K562 (cell line): Measurements from ENCODE around the gene FTO. TPM values are rescaled to one million over a fixed set of nuclear protein-coding genes. Genes with fewer than 3 reads are reported as not detected.

Source experiments
- ATAC-seq: fragments of 200-7000 bp; cut with Tn5 transposase; 3 replicates; pipeline ENCODE4 v1.9.1; 2020; ENCODE audit warnings: moderate library complexity
- BruUV-seq: library from RNA; stranded (reverse); fragments of 400-500 nt; replicated peaks from 2 replicates; lab custom pipeline; 2021; lab: Mats Ljungman, UMichigan
- CTCF ChIA-PET: fragments of 300-600 bp; formaldehyde crosslinking; extraction: SDS; loops from one replicate; lab custom pipeline; 2021; ENCODE audit warnings: low intra/inter-chr PET ratio; lab: Yijun Ruan, JAX
- POLR2A ChIA-PET: fragments of 300-600, 350-650 bp; sonication (Branson Sonifier 250); formaldehyde crosslinking; extraction: SDS; loops from one replicate; lab custom pipeline; 2021; ENCODE audit warnings: antibody characterized with exemption, inconsistent platforms; lab: Yijun Ruan, JAX
- DNase-seq, 4 experiments: peaks; one replicate each; pipeline versions ENCODE4 v3.0.0 to v3.0.0-alpha.2; 2011 to 2018; ENCODE audit warnings: low spot score in 3 of 4, mixed read lengths in 3 of 4; ENCODE audit errors: extremely low read depth in 1 of 4
- FAIRE-seq: peaks from 2 replicates; lab custom pipeline; 2011; peaks lifted over from hg19 to GRCh38; lab: Jason Lieb, UNC
- H2AFZ ChIP-seq: 2 replicates; pipeline ENCODE4 v1.6.0; 2011; ENCODE audit warnings: low read depth, low read length, control low read depth, inconsistent platforms
- H3K27ac ChIP-seq: fragments of 200-600 bp; 3 replicates; pipeline ENCODE4 v1.8.0; 2011; ENCODE audit warnings: low read depth, mild to moderate bottlenecking, control low read depth, inconsistent platforms, low read length, moderate library complexity, mixed read lengths; ENCODE audit errors: extremely low read depth
- H3K27me3 ChIP-seq, 2 experiments: fragments of 300-600 bp in 1 of 2; 2 replicates in 1 of 2; 3 replicates in 1 of 2; pipeline versions ENCODE4 v1.6.0 to v1.8.0; 2011; ENCODE audit warnings: inconsistent platforms in 2 of 2, low read length in 2 of 2, mild to moderate bottlenecking in 1 of 2, mixed read lengths in 1 of 2, moderate library complexity in 1 of 2; ENCODE audit not compliant: control insufficient read depth in 2 of 2, insufficient read depth in 2 of 2
- H3K36me3 ChIP-seq: fragments of 300-600 bp; 3 replicates; pipeline ENCODE4 v1.8.0; 2011; ENCODE audit warnings: mild to moderate bottlenecking, low read length, inconsistent platforms; ENCODE audit not compliant: control insufficient read depth, insufficient read depth
- H3K4me1 ChIP-seq, 2 experiments: fragments of 200-600 bp in 1 of 2; replicated peaks in 1 of 2; 2 replicates in 1 of 2; 3 replicates in 1 of 2; pipeline versions ENCODE4 v1.5.1 to v1.8.0; 2011; ENCODE audit warnings: inconsistent platforms in 2 of 2, low read length in 2 of 2, mild to moderate bottlenecking in 1 of 2, mixed read lengths in 1 of 2, moderate library complexity in 1 of 2; ENCODE audit not compliant: control insufficient read depth in 2 of 2, insufficient read depth in 2 of 2
- H3K4me2 ChIP-seq: 2 replicates; pipeline ENCODE4 v1.6.1; 2011; ENCODE audit warnings: low read length, control low read depth, inconsistent platforms, mixed read lengths; ENCODE audit not compliant: insufficient read depth
- H3K4me3 ChIP-seq: fragments of 200-600 bp; sonication (generic), shearing (Covaris generic); 2 replicates; pipeline ENCODE4 v1.5.1; 2016; ENCODE audit warnings: control low read depth, inconsistent platforms
- H3K79me2 ChIP-seq: fragments of 200-600 bp; 3 replicates; pipeline ENCODE4 v1.8.0; 2011; ENCODE audit warnings: low read length, inconsistent platforms; ENCODE audit not compliant: control insufficient read depth, insufficient read depth
- H3K9ac ChIP-seq, 2 experiments: 2 replicates each; pipeline versions ENCODE4 v1.6.0 to v1.6.1; 2011; ENCODE audit warnings: low read depth in 2 of 2, low read length in 2 of 2, control low read depth in 1 of 2, inconsistent platforms in 1 of 2, mild to moderate bottlenecking in 1 of 2, mixed read lengths in 1 of 2; ENCODE audit not compliant: insufficient read depth in 1 of 2
- H3K9me1 ChIP-seq: one replicate; pipeline ENCODE4 v1.6.0; 2011; ENCODE audit warnings: inconsistent platforms, mild to moderate bottlenecking, low read length, moderate library complexity; ENCODE audit not compliant: control insufficient read depth, insufficient read depth
- H3K9me3 ChIP-seq: replicated peaks from 2 replicates; pipeline ENCODE4 v1.5.1; 2011; ENCODE audit warnings: low read depth, low read length, inconsistent platforms; ENCODE audit not compliant: control insufficient read depth, insufficient read depth
- H4K20me1 ChIP-seq: replicated peaks from 2 replicates; pipeline ENCODE4 v1.6.1; 2011; ENCODE audit warnings: low read length, inconsistent platforms, mixed read lengths; ENCODE audit not compliant: control insufficient read depth, insufficient read depth
- CEBPG ChIP-seq, 3 experiments: fragments of 200-800 bp in 1 of 3; sonication (Bioruptor generic) in 1 of 3; sonication (generic) in 1 of 3; formaldehyde crosslinking in 1 of 3; IDR thresholded peaks in 2 of 3; conservative IDR thresholded peaks in 1 of 3; 2 replicates each; pipeline versions ENCODE4 v1.6.1 to v1.8.0; 2016 to 2022; ENCODE audit warnings: missing compliant biosample characterization in 2 of 3, missing genetic modification characterization in 2 of 3, mild to moderate bottlenecking in 1 of 3, missing genetic modification reagents in 1 of 3
- CXXC5 ChIP-seq: fragments of 250-450 bp; sonication (Bioruptor Pico); IDR thresholded peaks from 2 replicates; pipeline ENCODE4 v1.8.0; 2022; ENCODE audit warnings: inconsistent platforms, mild to moderate bottlenecking, moderate library complexity
- ETV5 ChIP-seq: sonication (generic); formaldehyde crosslinking; IDR thresholded peaks from 2 replicates; pipeline ENCODE4 v1.4.0; 2020; ENCODE audit warnings: low read depth, mild to moderate bottlenecking, missing genetic modification reagents
- FOXK1 ChIP-seq: sonication (generic); formaldehyde crosslinking; IDR thresholded peaks from 2 replicates; pipeline ENCODE4 v1.8.0; 2022; ENCODE audit warnings: missing genetic modification reagents, mild to moderate bottlenecking, borderline replicate concordance
- GTF2F1 ChIP-seq: IDR thresholded peaks from 2 replicates; pipeline ENCODE4 v1.6.1; 2011; ENCODE audit warnings: low read depth, low read length, improper control_type of control experiment
- HLTF ChIP-seq: fragments of 450-650 bp; IDR thresholded peaks from 2 replicates; pipeline ENCODE4 v1.6.1; 2016
- NBN ChIP-seq: fragments of 450-650 bp; IDR thresholded peaks from 2 replicates; pipeline ENCODE4 v1.6.1; 2016; ENCODE audit warnings: low read depth, mild to moderate bottlenecking
- NCOR1 ChIP-seq: fragments of 450-650 bp; IDR thresholded peaks from 2 replicates; pipeline ENCODE4 v1.6.1; 2016; ENCODE audit warnings: mild to moderate bottlenecking, moderate library complexity
- NFIC ChIP-seq: fragments of 450-650 bp; IDR thresholded peaks from 2 replicates; pipeline ENCODE4 v1.6.1; 2017; ENCODE audit warnings: mild to moderate bottlenecking, inconsistent platforms
- POLR2B ChIP-seq: fragments of 450-650 bp; IDR thresholded peaks from 2 replicates; pipeline ENCODE4 v1.6.1; 2018; ENCODE audit warnings: low read depth; ENCODE audit not compliant: partially characterized antibody
- PTRF ChIP-seq: fragments of 450-650 bp; IDR thresholded peaks from 2 replicates; pipeline ENCODE4 v1.6.1; 2016; ENCODE audit warnings: mild to moderate bottlenecking, missing genetic modification characterization, missing compliant biosample characterization
- TARDBP ChIP-seq: fragments of 450-650 bp; IDR thresholded peaks from 2 replicates; pipeline ENCODE4 v1.6.1; 2016
- TSHZ1 ChIP-seq: fragments of 250-450 bp; sonication (Bioruptor Pico); IDR thresholded peaks from 2 replicates; pipeline ENCODE4 v1.4.0; 2020; ENCODE audit warnings: mild to moderate bottlenecking, moderate library complexity
- WGBS: fragments of 100-300 bp; shearing (Covaris generic); methylation state at CpG from one replicate; pipeline ENCODE4 v1.1.6; 2016; ENCODE audit warnings: low coverage, mixed read lengths; ENCODE audit not compliant: insufficient coverage; ENCODE audit errors: missing lambda C conversion rate; 5-methylcytosine and 5-hydroxymethylcytosine counted together
- in situ Hi-C: fragments of 300-500 bp; cut with MboI; formaldehyde crosslinking; loops from 4 replicates; pipeline ENCODE4 v1.15.0; 2018; ENCODE audit warnings: inconsistent platforms, mixed read lengths
- intact Hi-C: fragments of 100-400 bp; cut with micrococcal nuclease; formaldehyde crosslinking; loops from 2 replicates; pipeline ENCODE4 v1.14.2; 2022
- polyA plus RNA-seq, 8 experiments: library from polyadenylated mRNA; depleted of rRNA in 4 of 8; stranded (reverse) in 5 of 8; unstranded in 3 of 8; fragments of >200 nt; fragmentation: Nextera tagmentation in 2 of 8; fragmentation: Illumina TruSeq in 1 of 8; extraction: Ambion mirVana in 2 of 8; extraction: Trizol in 1 of 8; gene quantifications; 2 replicates each; pipeline versions ENCODE4 v1.2.1 to v1.2.3, GENCODE V29; 2011 to 2014; ENCODE audit warnings: inconsistent platforms in 1 of 8, missing spikeins in 1 of 8
- total RNA-seq, 7 experiments: library from RNA; depleted of rRNA in 6 of 7; stranded (reverse); fragments of >200 nt in 6 of 7; fragmentation: Illumina TruSeq in 2 of 7; extraction: Trizol in 2 of 7; gene quantifications; 2 replicates each; pipeline versions ENCODE4 v1.2.1 to v1.2.3, GENCODE V29; 2011 to 2021; ENCODE audit warnings: low replicate concordance in 1 of 7

Gene FTO
- total and polyA plus RNA-seq, 9 of the 15 experiments (the other 6 are each of a cell fraction or from before 2014, with no cell fraction given): 11.3 to 27.7 (median 25.5) TPM

GRCh38 chr16:54027558-54027957 is 323.6 kb downstream of the FTO start:
- Histone ChIP-seq H3K9ac (no peak overlapping the region), H3K4me2 (no peak overlapping the region), H2AFZ (no peak overlapping the region), H4K20me1 (no peaks in the 10 kb centered on the region), H3K79me2 (no peaks in the 10 kb centered on the region), H3K27me3 (no peaks in the 10 kb centered on the region), H3K4me3 (no peak overlapping the region), H3K27ac (no peak overlapping the region), H3K36me3 (no peaks in the 10 kb centered on the region), H3K9me3 (no peaks in the 10 kb centered on the region), H3K4me1 (no peaks in the 10 kb centered on the region), H3K9me1 (no peaks in the 10 kb centered on the region)
- ChIA-PET CTCF (no interaction called here), POLR2A (no interaction called here)
- intact Hi-C loops (no loop called here), in situ Hi-C loops (no loop called here)
- no peak for ATAC-seq
- WGBS: 36% methylated on average over 1 of the region's 1 CpG
- no peak for DNase-seq
- FAIRE-seq: no peak
- BruUV-seq: no TSS peak
- TF ChIP-seq TARDBP (no peak), NFIC (no peak), PTRF (tag) (no peak)

- DNase-seq (no peak), FAIRE-seq (no peak), ATAC-seq (no peak)
- 8% methylated on average over 3 of the region's 3 CpGs for WGBS
- H3K27me3 ChIP-seq: no peaks in the 10 kb centered on the region
- ChIA-PET POLR2A (no interaction called here), CTCF (no interaction called here)
- no peak overlapping the region for H3K4me2 ChIP-seq
- H3K4me3 ChIP-seq: no peak overlapping the region
- H3K36me3 ChIP-seq: no peaks in the 10 kb centered on the region
- no peak overlapping the region for H2AFZ ChIP-seq
- no TSS peak for BruUV-seq
- H3K4me1 ChIP-seq: no peaks in the 10 kb centered on the region
- H4K20me1 ChIP-seq: no peaks in the 10 kb centered on the region
- intact Hi-C loops (no loop called here), in situ Hi-C loops (no loop called here)
- H3K27ac ChIP-seq: no peak overlapping the region
- H3K9ac ChIP-seq: no peak overlapping the region
- no peaks in the 10 kb centered on the region for H3K79me2 ChIP-seq
- H3K9me3 ChIP-seq: no peaks in the 10 kb centered on the region
- no peaks in the 10 kb centered on the region for H3K9me1 ChIP-seq
- no peak for TF ChIP-seq CEBPG (CRISPR knock-in tag; IDR thresholded peaks at IDR 0.05)
- TF ChIP-seq CEBPG (tag; conservative IDR thresholded peaks at IDR 0.05 in 1 of 2, IDR thresholded peaks at IDR 0.05 in 1 of 2): no peak
- no peak for TF ChIP-seq HLTF
- TF ChIP-seq GTF2F1: no peak
- TF ChIP-seq ETV5: no peak
- no peak for TF ChIP-seq CXXC5 (CRISPR knock-in tag)
- no peak for TF ChIP-seq FOXK1 (CRISPR knock-in tag)
- no peak for TF ChIP-seq NBN
- TF ChIP-seq NCOR1: no peak
- TF ChIP-seq TSHZ1 (CRISPR knock-in tag): no peak
- no peak for TF ChIP-seq POLR2B
These were observed 324.0 kb downstream of the FTO start for GRCh38 chr16:54027995-54028394.
